ENCODE results near the gene CCT8. TPM values are rescaled to one million over a fixed set of nuclear protein-coding genes. Genes with fewer than 3 reads are reported as not detected.

The CCT8 gene
- total and polyA plus RNA-seq, 2 of the 8 experiments (the other 6 are each of a cell fraction or from before 2014, with no cell fraction given), result 151 to 319 TPM

GRCh38 chr21:29102791-29103257 is 29.4 kb upstream of the CCT8 start:
- no peak overlapping the region for H3K4me3 ChIP-seq (ENCODE audit: extremely low read depth in 1 of 4, insufficient read depth in 2 of 4, low read depth in 3 of 4, low read length in 4 of 4)
- no peak overlapping the region for H3K4me2 ChIP-seq (ENCODE audit: insufficient read depth in 1 of 2, low read depth in 2 of 2, low read length in 2 of 2)
- no peak overlapping the region for H3K14ac ChIP-seq (ENCODE audit: insufficient read length)
- no peak overlapping the region for H4K8ac ChIP-seq (ENCODE audit: extremely low read depth, insufficient read depth, low read length)
- H3K9me3 ChIP-seq (ENCODE audit: insufficient read depth in 2 of 2, low read depth in 1 of 2, low read length in 1 of 2), result no peaks in the 10 kb centered on the region
- no peak overlapping the region for H2BK5ac ChIP-seq (ENCODE audit: low read depth, low read length)
- H3K56ac ChIP-seq (replicated peaks; ENCODE audit: insufficient read length, low read depth, low read length), result no peak overlapping the region
- no peak for FAIRE-seq
- no peaks in the 10 kb centered on the region for H3K36me3 ChIP-seq (ENCODE audit: control insufficient read depth in 2 of 4, insufficient read depth in 4 of 4, low read length in 3 of 4)
- no peak overlapping the region for H3K27ac ChIP-seq (ENCODE audit: low read depth, low read length)
- H2AK5ac ChIP-seq (ENCODE audit: low read depth, low read length), result no peak overlapping the region
- H3K27me3 ChIP-seq (replicated peaks in 1 of 4; ENCODE audit: control insufficient read depth in 3 of 4, extremely low read depth in 1 of 4, insufficient read depth in 3 of 4, low read length in 3 of 4), result no peaks in the 10 kb centered on the region
- 93% methylated on average over 2 of the region's 2 CpGs; no CpG with 5 or more reads in 1 of the 2 experiments for WGBS, 2 experiments (ENCODE audit: extremely low coverage in 1 of 2, insufficient coverage in 1 of 2, insufficient read length in 1 of 2, insufficient replicate concordance in 2 of 2, low coverage in 1 of 2, low lambda C conversion rate in 2 of 2, missing lambda C conversion rate in 1 of 2)
- no peak overlapping the region for H2BK12ac ChIP-seq (ENCODE audit: low read depth, low read length)
- no peak overlapping the region for H2BK120ac ChIP-seq (replicated peaks; ENCODE audit: low read depth, low read length)
- no peaks in the 10 kb centered on the region for H3K4me1 ChIP-seq (replicated peaks in 1 of 4; ENCODE audit: control insufficient read depth in 3 of 4, insufficient read depth in 4 of 4, low read length in 3 of 4)
- no peaks in the 10 kb centered on the region for H3K23me2 ChIP-seq (ENCODE audit: low read depth, low read length)
- no peak overlapping the region for H3K23ac ChIP-seq (ENCODE audit: insufficient read length)
- H3K9ac ChIP-seq (replicated peaks in 1 of 4; ENCODE audit: extremely low read depth in 1 of 4, low read depth in 3 of 4, low read length in 3 of 4), result no peak overlapping the region
- no peak overlapping the region for H3K18ac ChIP-seq (ENCODE audit: extremely low read depth, low read length)
- H4K20me1 ChIP-seq (replicated peaks in 1 of 2; ENCODE audit: control insufficient read depth in 1 of 2, insufficient read depth in 2 of 2, low read length in 2 of 2), result no peaks in the 10 kb centered on the region
- H3K79me1 ChIP-seq (ENCODE audit: low read depth, low read length), result no peaks in the 10 kb centered on the region
- H3K79me2 ChIP-seq (ENCODE audit: control insufficient read depth in 1 of 2, insufficient read depth in 2 of 2, low read length in 2 of 2), result no peaks in the 10 kb centered on the region
- no peak overlapping the region for H4K5ac ChIP-seq (ENCODE audit: insufficient read length, low read depth, low read length)
- DNase-seq (ENCODE audit: low read depth in 1 of 2, low spot score in 2 of 2), result no peak
- H2AFZ ChIP-seq (ENCODE audit: low read length), result no peak overlapping the region
- H2BK15ac ChIP-seq (ENCODE audit: low read length), result no peak overlapping the region
- ChIA-PET POLR2A (ENCODE audit: partially characterized antibody) (no interaction called here), CTCF (ENCODE audit: partially characterized antibody) (interaction anchor here (2.7 kb wide), 1 partner anchor 11 kb away, joined by 7 read pairs; no protein-coding TSS in a partner anchor)
- H4K91ac ChIP-seq (replicated peaks; ENCODE audit: insufficient read length, low read length), result no peak overlapping the region
- H2BK20ac ChIP-seq (ENCODE audit: low read length), result no peak overlapping the region
- no peak overlapping the region for H3K4ac ChIP-seq (replicated peaks; ENCODE audit: insufficient read length, low read depth, low read length)
- TF ChIP-seq GTF2F1 (IDR thresholded peaks at IDR 0.05; ENCODE audit: borderline replicate concordance, low read depth, low read length), result no peak
- TF ChIP-seq CTBP2 (IDR thresholded peaks at IDR 0.05; ENCODE audit: borderline replicate concordance, insufficient read depth, insufficient read length, low read length), result no peak
- no peak for TF ChIP-seq RBBP5 (IDR thresholded peaks at IDR 0.05; ENCODE audit: borderline replicate concordance, low read depth, low read length)
- no peak for TF ChIP-seq POU5F1 (IDR thresholded peaks at IDR 0.05; ENCODE audit: low read depth, low read length)
- TF ChIP-seq TCF12 (IDR thresholded peaks at IDR 0.05; ENCODE audit: low read depth, low read length), result no peak
- no peak for TF ChIP-seq ATF2 (IDR thresholded peaks at IDR 0.05; ENCODE audit: low read length)
- TF ChIP-seq FOSL1 (IDR thresholded peaks at IDR 0.05; ENCODE audit: insufficient read depth, low read depth, low read length), result no peak
